Activated T-cell treated with anti-CD3 and anti-CD28 coated beads, Interleukin-2, amount 50 U/mL, for 4 hours (primary cell): ENCODE measurements around the gene DCST2. TPM values are rescaled to one million over a fixed set of nuclear protein-coding genes. Genes with fewer than 3 reads are reported as not detected.
"Not testable (repeated sequence)": the region's sequence is repeated elsewhere in the genome, so short reads cannot be mapped to it uniquely, and the experiment has no call there.

Experiments
- ATAC-seq, 2 donors: fragments of 200-7000 bp; cut with Tn5 transposase; one replicate each; pipeline ENCODE4 v1.10.0; 2021
- DNase-seq: peaks from one replicate; pipeline ENCODE4 v3.0.0-alpha.2; 2020
- H3K27me3 Mint-ChIP-seq: one replicate; pipeline ENCODE4 v1.8.0; 2021; ENCODE audit warnings: low read depth, mixed read lengths
- H3K36me3 Mint-ChIP-seq: one replicate; pipeline ENCODE4 v1.8.0; 2022; ENCODE audit warnings: mixed read lengths; ENCODE audit not compliant: insufficient read depth
- H3K4me1 Mint-ChIP-seq: one replicate; pipeline ENCODE4 v1.8.0; 2021; ENCODE audit warnings: low read depth, mixed read lengths
- H3K4me3 Mint-ChIP-seq: one replicate; pipeline ENCODE4 v1.8.0; 2021; ENCODE audit warnings: mild to moderate bottlenecking, moderate library complexity, mixed read lengths
- H3K9me3 Mint-ChIP-seq: one replicate; pipeline ENCODE4 v1.8.0; 2021; ENCODE audit warnings: mixed read lengths
- total RNA-seq, 3 donors: library from RNA; stranded (reverse); gene quantifications; one replicate each; pipeline ENCODE4 v1.2.1, GENCODE V29; 2021

The DCST2 gene
- total RNA-seq, 3 donors from 2014 or later: 0.08 TPM; not detected in 2

DNA sequence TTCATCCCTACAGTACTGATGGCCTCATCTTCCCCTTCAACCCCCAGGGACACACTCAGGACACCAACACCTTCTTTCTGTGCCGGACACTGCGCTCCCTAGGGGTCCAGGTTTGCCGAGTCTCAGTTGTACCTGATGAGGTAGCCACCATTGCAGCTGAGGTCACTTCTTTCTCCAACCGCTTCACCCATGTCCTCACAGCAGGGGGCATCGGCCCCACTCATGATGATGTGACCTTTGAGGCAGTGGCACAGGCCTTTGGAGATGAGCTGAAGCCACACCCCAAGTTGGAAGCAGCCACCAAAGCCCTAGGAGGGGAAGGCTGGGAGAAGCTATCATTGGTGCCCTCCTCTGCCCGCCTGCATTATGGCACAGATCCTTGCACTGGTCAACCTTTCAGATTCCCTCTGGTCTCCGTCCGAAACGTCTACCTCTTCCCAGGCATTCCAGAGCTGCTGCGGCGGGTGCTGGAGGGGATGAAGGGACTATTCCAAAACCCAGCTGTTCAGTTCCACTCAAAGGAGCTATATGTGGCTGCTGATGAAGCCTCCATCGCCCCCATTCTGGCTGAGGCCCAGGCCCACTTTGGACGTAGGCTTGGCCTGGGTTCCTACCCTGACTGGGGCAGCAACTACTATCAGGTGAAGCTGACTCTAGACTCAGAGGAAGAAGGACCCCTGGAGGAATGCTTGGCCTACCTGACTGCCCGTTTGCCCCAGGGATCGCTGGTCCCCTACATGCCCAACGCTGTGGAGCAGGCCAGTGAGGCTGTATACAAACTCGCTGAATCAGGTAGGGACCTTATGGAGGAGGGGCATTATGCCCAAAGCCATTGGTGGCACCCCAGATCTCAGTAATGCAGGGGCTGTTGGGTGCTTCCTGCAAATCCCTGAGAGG is 45.3 kb downstream of the DCST2 start:
- ATAC-seq (no peak), DNase-seq (no peak)
- H3K27me3 Mint-ChIP-seq: no peaks in the 10 kb centered on the region
- H3K9me3 Mint-ChIP-seq: no peaks in the 10 kb centered on the region
- H3K4me3 Mint-ChIP-seq: no peak overlapping the region
- H3K36me3 Mint-ChIP-seq: peaks cover 21% of the 10 kb centered on the region
- H3K4me1 Mint-ChIP-seq: peaks cover 20% of the 10 kb centered on the region

DNA sequence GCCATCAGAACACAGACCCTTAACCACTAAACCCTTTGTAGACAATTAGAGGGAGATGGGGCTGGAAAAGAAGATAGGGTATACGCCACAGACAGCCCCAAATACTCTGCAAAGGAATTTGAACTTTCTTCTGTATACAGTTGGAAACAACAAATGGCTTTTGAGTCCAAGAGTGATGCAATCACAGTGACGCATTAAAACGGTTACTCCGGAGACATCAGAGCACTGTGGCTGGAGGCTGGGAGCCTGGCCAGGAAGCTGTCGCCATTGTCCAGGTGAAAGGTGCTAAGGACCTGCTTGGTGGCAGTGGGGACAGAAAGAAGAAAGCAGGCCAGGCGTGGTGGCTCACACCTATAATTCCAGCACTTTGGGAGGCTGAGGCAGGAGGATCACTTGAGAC is 46.3 kb downstream of the DCST2 start:
- no peak for ATAC-seq
- Mint-ChIP-seq H3K4me3 (no peak overlapping the region), H3K36me3 (peaks cover 19% of the 10 kb centered on the region), H3K27me3 (no peaks in the 10 kb centered on the region), H3K9me3 (no peaks in the 10 kb centered on the region), H3K4me1 (peaks cover 20% of the 10 kb centered on the region)
- no peak for DNase-seq

DNA sequence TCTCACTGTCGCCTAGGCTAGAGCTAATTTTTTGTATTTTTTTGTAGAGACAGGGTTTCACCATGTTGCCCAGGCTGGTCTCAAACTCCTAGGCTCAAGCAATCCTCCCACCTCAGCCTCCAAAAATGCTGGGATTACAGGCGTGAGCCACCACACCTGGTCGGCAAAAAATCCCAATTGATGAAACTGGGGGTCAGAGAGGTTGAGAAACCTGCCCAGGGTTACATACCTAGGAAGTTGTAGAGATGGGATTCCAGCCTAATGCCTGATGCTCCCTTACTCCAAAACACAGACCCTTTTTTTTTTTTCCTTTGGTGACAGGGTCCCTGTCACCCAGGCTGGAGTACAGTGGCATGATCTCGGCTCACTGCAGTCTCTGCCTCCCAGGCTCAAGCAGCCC is 46.8 kb downstream of the DCST2 start:
- not testable (repeated sequence) for ATAC-seq, H3K9me3 Mint-ChIP-seq, H3K27me3 Mint-ChIP-seq, H3K4me3 Mint-ChIP-seq, DNase-seq
- peaks cover 20% of the 10 kb centered on the region for H3K4me1 Mint-ChIP-seq
- peaks cover 19% of the 10 kb centered on the region for H3K36me3 Mint-ChIP-seq

DNA sequence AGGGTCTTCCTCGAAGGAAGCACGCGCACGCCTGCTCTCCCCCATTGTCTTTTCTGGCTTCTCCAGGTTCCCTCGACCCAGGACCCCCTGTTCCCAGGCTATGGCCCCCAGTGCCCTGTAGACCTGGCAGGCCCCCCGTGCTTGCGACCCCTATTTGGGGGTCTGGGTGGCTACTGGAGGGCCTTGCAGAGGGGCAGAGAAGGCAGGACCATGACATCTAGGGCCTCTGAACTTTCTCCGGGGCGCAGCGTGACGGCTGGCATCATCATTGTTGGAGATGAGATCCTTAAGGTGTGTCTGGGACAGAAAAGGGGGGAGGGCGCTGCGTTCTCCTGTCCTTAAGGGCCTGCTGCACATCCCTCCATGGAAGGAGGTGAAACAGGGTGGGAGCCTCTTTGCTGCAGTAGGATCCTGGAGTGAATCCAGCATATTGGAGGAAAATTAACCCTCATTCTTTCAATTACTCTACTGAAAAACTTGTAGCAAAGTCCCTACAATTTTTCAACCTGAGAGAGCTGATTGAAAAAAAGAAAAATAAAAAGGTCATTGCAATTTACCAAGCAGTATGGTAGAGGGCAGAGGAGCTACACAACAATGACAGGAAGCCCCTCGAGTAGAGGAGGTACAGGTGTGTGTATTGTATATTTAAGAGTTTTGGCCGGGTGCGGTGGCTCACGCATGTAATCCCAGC is 49.7 kb downstream of the DCST2 start:
- Mint-ChIP-seq H3K4me1 (peaks cover 12% of the 10 kb centered on the region), H3K36me3 (peaks cover 15% of the 10 kb centered on the region), H3K4me3 (no peak overlapping the region), H3K9me3 (no peaks in the 10 kb centered on the region), H3K27me3 (no peaks in the 10 kb centered on the region)
- no peak for ATAC-seq
- no peak for DNase-seq

DNA sequence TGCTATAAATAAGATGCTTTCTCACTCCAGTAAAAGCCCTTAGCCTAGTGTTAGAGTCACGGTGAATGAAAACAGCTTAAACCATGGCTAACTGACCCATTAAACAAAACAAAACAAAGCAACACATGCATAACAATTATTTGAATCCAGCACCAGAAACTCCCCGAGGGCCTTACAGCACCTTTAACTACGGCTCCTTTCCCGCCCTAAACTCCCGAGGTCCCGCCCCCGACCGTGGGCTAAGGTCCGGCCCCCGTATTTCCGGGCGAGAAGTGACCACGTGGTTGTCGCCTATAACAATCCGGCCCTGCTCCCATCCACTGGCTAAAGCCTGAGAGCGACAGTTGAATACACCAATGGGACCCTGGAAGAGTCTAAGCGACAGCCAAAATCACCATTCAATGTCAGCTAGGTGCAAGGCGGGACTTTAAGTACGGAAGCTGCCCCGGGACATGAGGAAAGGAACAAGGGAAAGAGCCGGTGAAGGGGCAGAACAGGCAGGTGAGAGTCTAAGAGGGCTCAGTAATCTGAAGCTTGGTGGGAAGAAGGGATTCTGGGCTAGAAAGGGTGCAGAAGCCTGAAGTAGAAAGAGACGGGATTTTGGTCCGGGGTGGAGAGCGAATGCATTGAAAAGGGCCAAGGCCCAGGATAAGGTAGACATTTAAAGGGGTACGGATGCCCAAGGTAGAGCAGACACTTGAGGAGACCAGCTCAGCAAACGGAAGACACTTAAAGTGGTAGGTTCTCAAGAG is 50.5 kb downstream of the DCST2 start, which contains the start of gene FLAD1:
Gene FLAD1, plus strand, starts transcription at position 448 of the 752 bp plus-strand sequence. CDS start 351 bp downstream, outside the sequence.
- DNase-seq (peak; percentile 92), ATAC-seq (peak; percentile 100)
- Mint-ChIP-seq H3K9me3 (no peaks in the 10 kb centered on the region), H3K4me3 (no peak within 1 kb of the TSS), H3K36me3 (peaks cover 7% of the 10 kb centered on the region), H3K27me3 (no peaks in the 10 kb centered on the region), H3K4me1 (peaks cover 9% of the 10 kb centered on the region)

DNA sequence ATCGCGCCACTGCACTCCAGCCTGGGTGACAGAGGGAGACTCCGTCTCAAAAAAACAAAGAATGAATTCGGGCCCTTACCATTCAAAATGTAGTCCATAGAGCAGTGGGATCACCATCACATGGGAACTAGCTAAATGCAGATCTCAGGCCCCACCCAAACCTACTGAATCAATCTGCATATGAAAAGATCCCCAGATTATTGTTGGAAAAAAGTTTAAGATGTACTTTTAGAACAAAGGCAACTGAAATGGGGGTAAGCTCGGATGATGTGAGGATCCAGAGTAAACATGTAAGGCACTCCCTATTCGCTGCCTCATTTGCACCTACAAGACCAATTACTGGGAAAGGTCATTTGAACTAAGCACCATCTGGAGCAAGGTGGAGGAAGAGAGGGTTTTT is 51.2 kb downstream of the DCST2 start:
- Mint-ChIP-seq H3K27me3 (no peaks in the 10 kb centered on the region), H3K4me1 (peaks cover 13% of the 10 kb centered on the region), H3K36me3 (peaks cover 8% of the 10 kb centered on the region), H3K9me3 (no peaks in the 10 kb centered on the region), H3K4me3 (no peak overlapping the region)
- ATAC-seq (no peak), DNase-seq (no peak)

DNA sequence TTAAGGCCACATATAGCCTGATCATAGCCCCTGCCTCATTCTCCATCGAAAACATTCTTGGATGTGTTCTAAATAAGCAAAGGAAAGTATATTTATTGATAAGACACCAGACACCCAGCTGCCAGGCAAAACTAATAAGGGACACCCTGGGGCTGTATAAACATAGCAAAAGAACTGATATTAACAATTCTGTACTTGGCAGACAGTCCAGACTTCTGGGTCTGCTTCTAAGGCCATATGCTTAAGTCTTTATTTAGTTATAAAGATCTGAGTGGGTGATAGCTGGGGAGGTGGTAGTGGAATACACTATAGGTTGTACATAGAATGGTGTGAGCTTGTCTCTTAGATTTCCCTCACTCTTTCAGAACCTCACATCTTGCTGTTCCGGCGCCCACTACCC is 55.2 kb downstream of the DCST2 start:
- Mint-ChIP-seq H3K4me1 (peaks cover 7% of the 10 kb centered on the region), H3K9me3 (no peaks in the 10 kb centered on the region), H3K4me3 (no peak overlapping the region), H3K27me3 (no peaks in the 10 kb centered on the region), H3K36me3 (peaks cover 8% of the 10 kb centered on the region)
- ATAC-seq (no peak), DNase-seq (no peak)

DNA sequence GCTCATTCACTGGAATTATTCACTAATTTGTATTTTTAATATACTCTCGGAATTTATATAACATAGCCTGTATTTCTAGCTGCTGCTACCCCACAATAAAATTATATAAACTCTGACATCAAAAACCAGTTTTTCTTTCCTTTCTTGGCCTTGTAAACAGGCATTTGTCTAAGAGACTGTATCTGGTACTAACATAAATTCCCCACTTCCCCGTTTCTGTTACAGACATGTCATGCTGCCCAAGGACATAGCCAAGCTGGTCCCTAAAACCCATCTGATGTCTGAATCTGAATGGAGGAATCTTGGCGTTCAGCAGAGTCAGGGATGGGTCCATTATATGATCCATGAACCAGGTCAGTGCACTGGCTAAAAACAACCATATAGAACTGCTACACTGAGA is 55.8 kb downstream of the DCST2 start:
- not testable (repeated sequence) for ATAC-seq, H3K4me1 Mint-ChIP-seq, H3K36me3 Mint-ChIP-seq, H3K9me3 Mint-ChIP-seq, H3K4me3 Mint-ChIP-seq, H3K27me3 Mint-ChIP-seq, DNase-seq

DNA sequence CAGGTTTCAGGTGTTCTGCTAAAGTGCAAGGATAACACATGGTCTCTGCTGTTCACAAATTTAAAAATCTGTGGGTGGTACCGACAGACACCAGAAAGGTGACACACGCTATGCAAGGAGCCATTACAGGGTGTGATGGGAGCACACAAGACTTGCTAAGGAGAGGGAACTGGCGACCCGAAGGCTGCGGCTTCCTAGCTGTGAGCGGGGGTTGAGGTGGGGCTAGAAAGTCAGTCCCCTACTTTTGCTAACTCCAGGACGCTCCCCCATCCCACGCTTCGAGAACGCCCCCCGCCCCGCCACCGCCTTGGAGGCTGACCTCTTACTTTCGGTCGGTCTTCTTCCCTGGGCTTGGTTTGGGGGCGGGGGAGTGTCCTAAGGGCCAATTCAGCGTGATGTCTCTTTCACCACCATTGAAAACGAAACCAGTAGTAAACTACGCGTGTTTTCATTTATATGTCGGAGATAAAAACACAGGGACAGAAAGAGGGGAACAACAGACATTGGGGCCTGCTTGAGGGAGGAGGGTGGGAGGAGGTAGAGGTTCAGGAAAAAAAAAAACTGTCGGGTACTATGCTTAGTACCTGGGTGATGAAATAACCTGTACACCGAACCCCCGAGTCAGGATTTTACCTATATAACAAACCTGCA is 58.0 kb downstream of the DCST2 start:
- no peaks in the 10 kb centered on the region for H3K9me3 Mint-ChIP-seq
- H3K4me3 Mint-ChIP-seq: no peak overlapping the region
- peaks cover 14% of the 10 kb centered on the region for H3K36me3 Mint-ChIP-seq
- peaks cover 28% of the 10 kb centered on the region for H3K4me1 Mint-ChIP-seq
- H3K27me3 Mint-ChIP-seq: no peaks in the 10 kb centered on the region
- ATAC-seq: peak; percentile 11 to 15
- peak; percentile 37 for DNase-seq

DNA sequence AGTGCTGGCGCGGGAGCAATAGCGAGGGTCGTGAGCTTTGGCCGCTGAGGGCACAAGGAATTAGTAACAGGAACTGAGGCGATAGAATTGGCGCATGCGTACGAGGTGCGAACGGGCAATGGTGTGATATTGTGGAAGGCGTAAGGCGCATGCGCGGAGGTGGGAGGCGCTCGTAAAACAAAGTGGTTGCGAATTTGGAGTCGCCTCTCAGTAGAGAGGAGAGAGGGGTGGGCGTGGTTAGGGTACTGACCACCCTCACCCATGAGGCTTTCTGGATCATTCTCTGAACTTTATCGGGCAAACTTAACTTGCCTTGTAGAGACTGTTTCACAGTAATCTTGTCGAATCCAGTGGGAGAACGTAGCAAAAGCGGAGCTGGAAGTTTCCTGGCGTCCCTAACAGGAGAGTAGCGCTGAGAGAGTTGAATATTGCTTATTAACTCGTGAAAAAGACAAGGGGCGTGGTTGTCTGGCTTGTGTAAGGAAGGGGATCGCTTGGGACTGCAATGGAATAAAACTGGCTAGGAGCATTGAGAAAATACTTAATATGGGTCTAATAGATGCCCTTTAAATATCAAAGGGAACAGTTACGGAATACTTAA is 58.7 kb downstream of the DCST2 start:
- no peaks in the 10 kb centered on the region for H3K9me3 Mint-ChIP-seq
- DNase-seq (peak; percentile 90), ATAC-seq (peak; percentile 51 to 56)
- peaks cover 28% of the 10 kb centered on the region for H3K4me1 Mint-ChIP-seq
- no peak overlapping the region for H3K4me3 Mint-ChIP-seq
- no peaks in the 10 kb centered on the region for H3K27me3 Mint-ChIP-seq
- H3K36me3 Mint-ChIP-seq: peaks cover 14% of the 10 kb centered on the region

DNA sequence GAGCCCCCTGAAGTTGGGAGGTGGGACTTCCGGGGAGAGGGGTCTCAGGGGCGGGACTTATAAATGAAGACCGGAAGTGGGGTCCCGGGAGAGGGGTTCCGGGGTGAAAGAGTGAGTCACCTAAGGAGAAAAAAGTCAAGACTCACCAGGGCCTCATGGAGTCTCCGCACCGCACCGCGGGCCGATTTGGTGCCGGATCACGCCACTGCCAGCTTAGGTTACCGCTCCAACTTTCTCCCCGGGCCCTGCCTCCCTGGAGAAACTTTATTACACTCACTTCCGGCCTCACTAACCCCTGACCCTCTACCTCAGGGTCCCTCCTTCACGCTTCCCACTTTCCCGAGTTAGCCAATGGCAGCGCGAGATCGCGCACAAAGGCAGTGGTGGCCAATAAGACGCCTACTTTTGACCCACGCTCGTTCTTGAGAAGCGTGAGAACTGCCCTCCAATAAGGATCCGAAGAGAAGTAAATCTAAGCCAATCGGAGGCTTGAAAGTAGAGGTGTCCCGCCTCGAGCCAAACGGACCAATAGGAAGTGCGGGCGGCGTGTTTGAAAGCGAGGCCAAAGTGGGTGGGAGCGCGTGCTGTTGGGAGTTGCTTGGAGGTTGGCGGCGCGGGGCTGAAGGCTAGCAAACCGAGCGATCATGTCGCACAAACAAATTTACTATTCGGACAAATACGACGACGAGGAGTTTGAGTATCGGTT is 59.3 kb downstream of the DCST2 start, which contains the start of gene CKS1B:
Gene CKS1B, plus strand, starts transcription at position 580 of the 706 bp plus-strand sequence. Its CDS starts 65 bp downstream, at position 645.
- H3K9me3 Mint-ChIP-seq: no peaks in the 10 kb centered on the region
- peaks cover 29% of the 10 kb centered on the region for H3K4me1 Mint-ChIP-seq
- no peak within 1 kb of the TSS for H3K4me3 Mint-ChIP-seq
- no peaks in the 10 kb centered on the region for H3K27me3 Mint-ChIP-seq
- DNase-seq: peak; percentile 94
- ATAC-seq: peak; percentile 84 to 87
- peaks cover 13% of the 10 kb centered on the region for H3K36me3 Mint-ChIP-seq

DNA sequence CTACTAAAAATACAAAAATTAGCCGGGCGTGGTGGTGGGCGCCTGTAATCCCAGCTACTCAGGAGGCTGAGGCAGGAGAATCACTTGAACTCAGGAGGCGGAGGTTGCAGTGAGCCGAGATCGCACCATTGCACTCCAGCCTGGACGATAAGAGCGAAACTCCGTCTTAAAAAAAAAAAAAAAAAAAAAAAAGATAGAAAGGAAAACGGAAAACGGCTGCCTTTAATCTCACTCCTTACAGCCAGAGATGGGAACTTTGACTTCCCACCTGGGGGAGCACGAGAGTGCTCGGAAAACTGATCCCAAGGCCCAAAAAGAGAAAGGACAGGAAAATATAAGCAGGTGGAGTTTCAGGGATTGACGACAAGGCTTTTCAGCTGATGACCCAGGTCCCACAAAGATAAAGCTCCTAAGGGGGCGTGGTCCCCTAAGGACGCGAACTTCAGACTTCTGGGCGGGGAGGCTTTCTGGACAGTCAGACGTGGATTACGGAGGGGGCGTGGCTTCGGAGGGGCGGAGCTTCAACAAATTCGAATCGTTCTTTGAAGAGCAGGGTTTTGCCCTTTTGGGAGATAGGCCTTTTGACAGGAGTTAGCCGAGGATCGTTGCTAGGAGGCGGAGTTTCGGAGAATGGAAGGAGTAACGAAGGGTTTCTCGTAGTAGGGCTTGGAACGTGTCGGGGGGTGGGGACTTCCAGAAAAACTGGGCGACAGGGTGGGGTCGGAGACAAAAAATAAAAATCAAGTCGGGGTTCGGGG is 60.1 kb downstream of the DCST2 start:
- peaks cover 30% of the 10 kb centered on the region for H3K4me1 Mint-ChIP-seq

More for the DNA sequence above, 60.1 kb downstream of the DCST2 start:
- Mint-ChIP-seq H3K4me3 (no peak overlapping the region), H3K36me3 (peaks cover 10% of the 10 kb centered on the region), H3K27me3 (no peaks in the 10 kb centered on the region), H3K9me3 (no peaks in the 10 kb centered on the region)
- DNase-seq (peak; percentile 90), ATAC-seq (peak; percentile 8 to 23)
